OCI-M2 (cell line): Measurements from ENCODE around the gene GDF7.

Experiments used
- DNase-seq: peaks from one replicate; lab custom pipeline; 2025; ENCODE audit not compliant: unreplicated experiment; lab: John Stamatoyannopoulos, UW

The GDF7 gene

DNA sequence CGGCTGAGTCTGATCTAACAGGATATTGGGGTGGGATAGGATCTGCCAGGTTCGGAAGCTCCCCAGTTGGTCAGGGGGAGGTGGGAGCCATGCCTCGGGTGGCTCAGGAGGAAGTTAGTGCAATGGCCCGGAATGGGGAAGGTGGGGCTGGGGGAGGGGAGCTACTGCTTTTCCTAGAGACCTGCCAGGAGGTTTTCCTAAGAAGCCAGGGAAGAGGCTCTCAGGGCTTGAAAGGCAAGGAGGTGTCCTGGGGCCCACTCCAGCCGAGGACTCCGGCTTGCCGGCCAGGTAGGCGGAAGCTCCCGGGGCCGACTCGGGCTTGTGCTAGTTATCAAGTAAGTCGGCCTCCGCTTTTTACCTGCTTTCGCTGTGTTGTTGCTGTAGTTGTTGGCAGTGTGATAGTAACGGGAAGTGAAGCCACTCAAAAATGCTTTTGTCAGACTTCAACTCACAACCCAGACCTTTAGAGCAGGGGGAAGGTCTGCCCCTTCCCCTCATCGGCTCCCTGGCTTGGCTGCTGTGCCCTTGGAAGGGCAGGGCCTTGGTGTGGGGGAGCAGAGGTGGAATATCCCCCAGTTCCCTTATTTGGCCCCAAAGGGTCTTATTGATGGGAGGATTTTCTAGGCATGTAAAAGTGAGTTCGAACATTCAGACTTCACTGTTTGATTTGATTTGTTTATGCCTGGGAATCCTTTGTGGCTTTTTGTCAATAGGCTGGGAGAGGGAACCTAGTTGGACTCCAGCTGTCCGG is 5.4 kb downstream of the GDF7 start:
- no peak for DNase-seq

DNA sequence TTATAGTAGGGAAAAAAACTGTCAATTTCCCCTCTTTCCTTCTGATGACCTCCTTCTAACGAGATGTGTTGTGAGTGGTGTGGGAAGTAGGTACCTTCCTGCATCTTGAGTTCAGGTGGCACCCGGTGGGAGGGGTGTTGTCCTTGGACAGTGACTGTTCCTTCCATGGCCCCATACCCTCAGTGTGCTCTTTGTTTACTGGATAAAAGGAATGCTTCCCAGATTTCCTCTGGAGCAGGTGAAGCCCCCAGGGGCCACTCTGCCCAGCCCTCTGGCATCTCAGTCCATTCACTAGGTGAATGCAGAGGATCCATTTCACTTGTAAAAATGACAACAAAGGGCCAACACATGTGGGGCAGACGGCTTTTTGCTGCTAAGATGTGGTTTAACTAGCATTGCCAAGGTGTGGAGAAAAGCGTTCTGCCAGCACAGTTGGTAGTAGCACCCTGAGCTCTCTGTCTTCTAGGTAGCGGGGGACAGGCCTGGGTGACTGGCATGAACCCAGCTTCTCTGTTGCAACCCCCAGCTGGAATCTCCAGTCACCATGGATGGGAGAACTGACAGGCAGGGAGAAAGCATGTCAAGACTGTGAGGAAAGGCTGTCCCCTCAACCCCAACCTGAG is 6.9 kb downstream of the GDF7 start:
- no peak for DNase-seq

DNA sequence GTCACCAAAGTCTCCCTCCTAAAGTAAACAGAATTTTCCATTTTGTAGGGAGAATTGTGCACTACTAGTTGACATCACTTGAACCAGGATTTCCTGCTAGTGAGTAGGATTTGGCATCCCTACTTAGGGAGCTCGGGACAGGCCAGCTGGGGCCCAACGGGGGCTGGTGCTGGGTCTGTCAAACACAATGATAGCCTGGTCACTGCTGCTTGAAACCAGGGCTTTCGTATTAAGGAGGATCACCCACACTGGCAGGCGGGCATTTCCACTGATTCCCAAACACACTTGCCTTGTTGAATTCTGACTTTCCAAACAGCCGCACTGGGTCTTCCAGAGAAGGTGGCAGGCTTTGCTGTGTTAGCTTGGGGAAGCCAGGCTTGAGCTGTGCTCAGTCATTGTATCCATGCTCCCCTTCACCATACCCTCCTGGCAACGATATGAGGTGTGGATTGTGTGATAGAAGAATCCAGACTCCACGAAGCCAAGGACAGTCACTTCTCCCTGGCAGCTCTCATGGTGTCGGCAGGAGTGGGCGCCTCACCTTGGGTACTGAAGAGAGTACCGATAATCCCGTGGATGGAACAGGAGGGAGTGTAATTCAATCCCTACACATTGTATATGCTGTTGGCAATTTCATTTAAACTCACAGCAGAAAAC is 7.5 kb downstream of the GDF7 start:
- no peak for DNase-seq

DNA sequence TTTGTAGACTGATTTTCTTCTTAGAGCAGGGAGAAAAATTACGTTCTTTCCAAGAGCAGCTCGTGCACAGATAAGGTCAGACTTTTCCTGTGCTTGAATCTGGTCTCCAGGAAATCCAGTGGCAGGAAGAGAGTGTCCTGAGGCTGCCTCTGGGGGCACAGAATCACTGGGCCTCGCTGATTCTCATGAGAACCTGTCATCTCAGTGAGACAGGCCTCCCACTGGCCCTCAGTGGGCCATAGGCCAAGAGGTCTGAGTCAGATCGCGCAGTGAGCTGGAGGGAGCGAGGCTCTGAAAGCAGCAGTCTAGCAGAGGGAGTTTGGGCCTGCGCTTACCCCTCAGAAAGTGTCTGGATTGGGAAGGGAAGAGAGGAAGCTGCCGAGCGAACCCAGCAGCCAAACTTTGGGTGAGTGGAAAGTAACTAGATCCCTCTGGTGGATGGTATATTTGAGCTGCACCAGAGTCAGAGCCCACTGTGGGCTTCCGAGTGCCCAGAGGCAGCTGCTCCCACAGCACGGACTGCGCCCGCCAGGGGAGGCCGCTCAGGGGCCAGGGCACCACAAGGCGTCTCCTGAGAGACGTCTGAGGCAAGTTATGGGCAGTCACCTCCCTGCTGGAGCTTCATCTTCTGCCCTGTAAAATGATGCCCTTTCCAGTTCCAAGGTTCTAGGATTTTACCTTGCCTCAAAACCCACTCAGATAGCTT is 8.2 kb downstream of the GDF7 start:
- no peak for DNase-seq

DNA sequence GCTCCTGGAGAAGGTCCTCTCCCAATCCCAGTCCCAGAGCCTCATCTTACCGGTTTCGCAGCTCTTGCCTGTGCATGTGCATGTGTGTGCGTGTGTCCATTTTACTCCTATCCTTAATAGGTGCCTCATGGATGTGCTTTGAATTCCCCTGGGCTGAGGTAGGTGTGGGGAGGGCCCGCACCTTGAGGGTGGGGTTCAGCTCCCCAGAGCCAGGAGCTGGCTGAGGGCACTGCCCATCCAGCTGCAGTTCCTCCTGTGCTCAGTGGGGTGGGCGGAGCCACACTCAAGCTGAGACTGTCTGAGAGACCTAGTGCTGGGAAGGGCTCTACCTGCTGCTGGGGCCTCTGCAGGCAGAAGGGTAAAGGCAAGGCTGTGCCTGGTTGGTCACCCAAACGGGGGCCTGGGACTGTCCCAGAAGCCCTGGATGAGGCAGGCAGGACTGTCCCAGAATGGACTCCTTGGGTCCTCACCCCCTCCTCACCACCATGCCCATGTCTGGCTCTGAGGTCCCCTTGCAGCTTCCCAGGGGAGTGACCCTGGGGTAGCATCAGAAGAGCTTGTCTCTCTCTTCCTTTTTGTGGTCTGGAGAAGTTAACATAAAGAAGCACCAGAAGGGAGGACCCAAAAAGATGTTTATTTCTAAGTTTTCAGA is 8.9 kb downstream of the GDF7 start:
- no peak for DNase-seq

DNA sequence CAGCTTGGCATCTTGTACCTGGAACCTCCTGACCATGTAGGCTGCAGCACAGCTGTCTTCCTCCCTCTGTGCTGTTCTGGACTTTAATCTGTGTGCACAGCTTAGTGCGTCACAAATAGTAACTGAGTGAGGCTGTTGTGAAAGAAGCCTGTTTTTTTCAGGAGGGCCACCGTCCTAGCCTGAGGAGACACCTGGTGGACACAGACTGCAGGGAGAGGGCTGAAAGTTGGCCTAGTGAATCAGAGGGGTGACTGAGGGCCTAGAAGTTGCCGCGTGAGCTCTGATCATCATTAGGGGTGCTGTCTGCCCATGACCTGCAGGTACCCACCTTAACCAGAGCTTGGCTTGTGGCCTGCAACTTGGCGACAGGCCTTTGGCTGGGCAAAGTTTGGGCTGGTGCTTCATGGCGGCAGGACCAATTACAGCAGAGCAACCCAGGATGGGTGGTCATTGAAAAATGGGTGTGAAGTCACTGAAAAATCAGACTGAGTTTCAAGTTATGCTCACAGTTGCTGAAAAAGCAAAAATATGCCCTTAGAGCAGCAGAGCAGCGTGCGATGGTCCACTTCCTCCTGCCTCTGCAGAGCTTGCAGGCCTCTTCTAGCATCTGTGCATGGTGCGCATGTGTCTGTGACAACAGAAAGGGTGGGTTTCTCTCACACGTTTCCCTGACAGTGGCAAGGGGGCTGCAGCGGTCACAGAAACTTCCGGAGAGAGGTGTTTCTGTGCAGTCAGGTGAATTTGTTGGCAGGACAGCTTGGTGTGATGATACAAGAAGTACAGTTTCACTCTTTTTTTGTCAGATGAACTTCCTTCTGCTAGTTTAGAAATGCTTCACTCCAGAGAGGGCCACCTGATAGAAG is 9.6 kb downstream of the GDF7 start:
- no peak for DNase-seq

DNA sequence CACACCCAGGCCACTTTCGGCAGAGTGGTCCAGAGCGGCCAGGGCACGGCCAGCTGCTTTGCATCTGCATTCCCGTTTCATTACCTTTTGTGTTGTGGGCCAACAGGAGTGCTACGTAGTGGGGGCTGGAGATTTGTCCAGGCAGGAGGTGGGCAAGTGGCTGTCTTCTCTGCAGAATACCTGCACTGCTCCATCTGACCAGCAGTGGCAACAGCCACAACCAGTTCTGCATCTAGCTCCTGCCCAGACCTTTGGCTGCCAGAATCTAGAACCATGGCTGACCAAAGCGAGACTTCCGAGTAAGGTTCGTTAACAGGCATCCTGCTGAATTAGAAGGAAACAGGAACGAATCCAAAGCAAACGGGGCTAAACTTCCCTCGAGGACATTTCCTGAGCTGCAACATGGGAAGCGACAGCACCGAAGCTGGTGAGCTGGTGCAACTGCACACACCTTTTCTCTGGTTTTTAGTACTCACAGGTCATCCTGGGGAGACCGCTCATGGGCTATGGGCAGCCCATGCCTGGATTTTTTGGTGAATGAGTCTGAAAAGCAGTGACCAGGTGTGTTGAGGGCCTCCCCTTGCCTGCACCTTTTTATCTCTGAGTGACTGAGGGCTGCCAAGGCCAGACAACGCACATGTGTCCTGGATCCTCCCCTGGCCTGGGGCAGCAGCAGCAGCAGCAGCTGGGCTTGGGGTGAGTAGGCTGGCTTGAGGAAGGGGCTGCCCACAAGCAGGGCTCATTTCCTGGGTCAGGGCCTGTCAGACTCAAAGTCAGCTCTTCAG is 10.5 kb downstream of the GDF7 start:
- DNase-seq = no peak

DNA sequence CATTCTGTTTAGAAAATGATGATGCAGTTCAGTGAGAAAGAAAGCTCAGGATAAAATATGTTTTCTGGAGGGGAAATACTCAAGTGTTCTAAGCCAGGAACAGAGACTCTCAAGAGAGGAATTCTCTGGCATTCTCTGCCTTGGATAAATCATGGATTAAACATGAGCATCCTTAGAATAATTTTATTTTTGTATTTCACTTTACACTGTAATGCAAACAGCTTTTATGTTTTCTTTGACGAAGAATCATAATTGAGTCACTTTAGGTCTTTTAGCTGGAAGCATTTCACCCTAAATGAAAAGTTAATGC is 11.1 kb downstream of the GDF7 start:
- DNase-seq = no peak

DNA sequence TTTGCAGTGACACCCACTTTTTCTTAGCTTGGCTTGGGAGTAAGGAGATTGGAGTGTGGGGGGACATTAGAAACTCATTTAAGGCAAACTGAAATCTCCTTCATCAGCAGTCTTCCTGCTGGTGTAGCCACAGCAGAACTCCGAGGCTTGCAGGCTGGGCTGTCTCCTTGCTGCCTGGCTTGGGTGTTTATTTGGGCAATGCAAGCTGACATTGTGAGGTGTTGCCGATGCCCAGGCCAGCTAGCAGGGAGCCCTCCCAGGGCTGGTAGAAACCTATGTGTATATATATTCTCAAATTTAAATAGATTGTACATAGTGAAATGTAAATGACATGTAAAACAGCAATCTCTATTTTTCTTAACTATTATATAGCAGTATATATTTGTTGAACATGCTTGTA is 11.8 kb downstream of the GDF7 start:
- DNase-seq = no peak

DNA sequence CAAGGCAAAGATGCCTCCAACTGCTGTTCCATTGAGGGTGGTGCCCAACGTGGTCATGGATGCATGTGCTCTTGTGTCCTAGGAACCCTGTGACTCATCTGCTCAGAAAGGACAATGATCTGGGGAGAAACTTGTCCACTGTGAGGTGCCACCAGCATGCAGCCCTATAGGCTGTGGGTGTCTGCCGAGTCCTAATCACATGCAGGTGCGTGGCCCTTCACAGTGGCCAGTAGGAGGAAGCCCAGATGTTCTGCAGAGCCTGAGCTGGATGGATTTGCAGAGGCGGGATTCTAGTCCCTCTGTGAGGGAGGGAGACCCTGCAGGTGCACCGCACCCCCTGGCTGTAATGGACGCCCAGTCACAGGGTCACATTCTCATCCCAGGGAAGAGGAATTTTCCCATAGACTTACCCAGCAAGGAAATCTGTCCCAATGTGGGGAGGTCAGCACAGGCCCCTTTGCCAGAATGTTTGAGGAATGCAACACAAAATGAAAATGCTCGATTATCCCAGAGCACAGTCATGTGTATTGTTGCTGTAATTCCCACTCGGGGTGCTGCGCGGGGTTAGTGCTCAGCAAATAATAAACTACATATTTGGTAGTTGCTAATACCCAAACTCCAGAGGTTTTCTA is 13.9 kb downstream of the GDF7 start:
- DNase-seq = no peak

DNA sequence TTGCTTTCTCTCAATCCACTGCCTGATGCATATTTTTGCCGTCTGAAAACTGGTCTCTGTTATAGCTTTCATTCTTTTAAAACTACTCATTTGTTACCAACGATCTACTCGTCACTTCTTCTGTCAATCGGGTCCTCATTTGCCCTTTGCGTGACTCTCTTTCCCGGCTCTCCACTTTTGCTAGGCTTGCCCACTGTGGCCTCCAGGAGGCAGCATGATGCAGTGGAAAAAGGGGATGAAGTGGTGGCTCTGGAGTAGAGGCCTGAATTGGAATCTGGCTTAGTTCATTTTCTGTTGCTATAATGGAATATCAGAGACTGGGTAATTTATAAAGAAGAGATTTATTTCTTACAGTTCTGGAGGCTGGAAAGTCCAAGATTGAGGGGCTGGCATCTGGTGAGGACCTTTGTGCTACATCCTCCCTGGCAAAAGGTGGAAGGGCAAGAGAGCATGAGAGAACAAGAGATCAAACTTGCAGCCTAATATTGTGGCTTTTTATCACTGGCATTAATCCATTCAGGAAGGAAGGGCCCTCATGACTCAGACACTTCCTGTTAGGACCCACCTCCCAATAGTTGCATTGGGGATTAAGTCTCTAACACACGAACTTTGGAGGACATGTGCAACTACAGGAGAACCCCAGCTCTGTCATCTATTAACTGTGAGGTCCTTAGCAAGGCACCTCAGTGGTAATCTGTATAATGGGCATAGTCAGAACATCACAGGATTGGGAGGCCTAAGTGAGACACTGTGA is 15.4 kb downstream of the GDF7 start:
- DNase-seq = no peak

DNA sequence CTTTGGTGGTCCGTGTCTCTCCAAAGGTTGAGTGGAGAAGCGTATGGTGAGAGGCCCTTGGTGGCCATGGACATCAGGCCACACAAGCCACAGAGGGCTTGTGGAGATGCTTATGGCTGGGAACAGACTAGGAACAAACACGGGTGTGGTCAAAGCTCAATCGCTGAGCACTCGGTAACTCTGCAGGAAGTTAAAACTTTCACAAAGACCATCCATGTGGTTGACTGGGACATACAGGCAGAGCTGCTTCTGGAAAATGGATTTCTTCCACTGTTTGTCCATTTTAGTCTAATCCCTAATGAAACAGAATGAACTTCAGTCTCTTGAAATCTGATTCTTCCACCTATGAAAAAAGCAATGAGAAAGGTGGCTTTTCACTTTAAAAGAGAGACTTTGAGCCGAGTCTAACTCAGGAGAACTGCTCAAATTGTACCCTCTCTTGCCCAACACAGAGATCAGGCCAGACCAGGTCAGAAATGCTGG is 17.7 kb downstream of the GDF7 start:
- no peak for DNase-seq

DNA sequence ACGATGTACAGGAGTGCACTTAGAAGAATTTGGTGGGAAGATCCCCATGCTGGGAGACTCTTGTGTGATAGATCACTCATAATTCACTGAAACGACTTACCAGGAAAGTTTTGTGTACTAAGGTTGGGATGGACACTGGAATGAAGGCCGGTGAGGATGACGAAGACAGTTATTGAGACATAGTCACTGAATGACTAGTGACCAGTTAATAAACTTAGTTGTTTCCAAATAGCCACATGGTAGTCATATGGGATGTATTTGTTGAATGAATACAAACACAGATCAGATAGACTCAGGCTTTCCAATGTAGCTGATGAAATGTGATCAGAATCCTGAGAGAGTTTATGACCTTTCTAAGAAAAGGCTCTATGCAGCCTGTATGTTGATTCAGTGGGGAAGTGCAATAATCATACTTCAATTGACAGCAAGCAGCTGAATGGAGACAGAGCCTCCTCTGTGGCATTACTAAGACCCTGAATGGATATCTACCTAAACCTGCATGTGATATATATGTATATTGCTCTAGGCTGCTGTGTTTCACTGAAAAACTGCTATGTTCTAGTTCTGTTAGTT is 20.4 kb downstream of the GDF7 start:
- DNase-seq = no peak

DNA sequence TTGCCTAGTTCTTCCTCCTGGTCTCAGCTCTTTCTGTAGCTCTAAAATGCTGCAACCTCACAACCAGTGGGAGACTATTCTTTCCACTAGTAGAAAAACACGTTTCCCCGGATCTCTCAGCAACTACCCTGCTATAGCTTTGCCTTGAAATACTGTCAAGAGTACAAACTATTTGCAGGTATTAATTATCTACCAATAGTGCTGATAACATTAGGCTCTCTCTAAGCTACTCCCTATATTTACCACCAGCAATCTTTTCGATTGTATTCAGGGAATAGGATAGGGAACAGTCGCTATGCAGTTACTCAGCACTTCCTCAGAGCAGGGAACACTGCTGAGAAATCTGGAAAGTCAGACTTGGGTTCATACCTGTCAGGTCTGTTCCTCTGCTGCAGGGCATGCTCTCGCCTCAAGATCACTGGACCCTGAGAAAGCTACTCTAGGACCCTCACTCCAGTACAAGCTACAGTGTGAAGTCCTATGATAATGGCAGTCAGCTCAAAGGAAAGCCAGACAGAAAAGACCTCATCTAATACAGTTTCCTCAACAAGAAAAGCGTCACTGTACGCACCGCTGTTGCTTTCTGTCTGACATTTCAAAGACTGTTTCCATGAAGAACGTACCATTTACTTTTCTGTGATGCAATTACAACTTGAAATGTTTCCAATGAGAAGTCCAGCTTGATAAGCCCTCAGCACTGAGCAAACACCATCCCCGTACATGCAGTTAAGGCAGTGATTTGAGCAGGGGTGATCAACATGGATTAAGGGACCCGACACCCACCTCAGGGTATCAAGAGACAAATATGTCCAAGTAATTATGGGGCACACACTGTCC is 22.7 kb downstream of the GDF7 start:
- DNase-seq = no peak

DNA sequence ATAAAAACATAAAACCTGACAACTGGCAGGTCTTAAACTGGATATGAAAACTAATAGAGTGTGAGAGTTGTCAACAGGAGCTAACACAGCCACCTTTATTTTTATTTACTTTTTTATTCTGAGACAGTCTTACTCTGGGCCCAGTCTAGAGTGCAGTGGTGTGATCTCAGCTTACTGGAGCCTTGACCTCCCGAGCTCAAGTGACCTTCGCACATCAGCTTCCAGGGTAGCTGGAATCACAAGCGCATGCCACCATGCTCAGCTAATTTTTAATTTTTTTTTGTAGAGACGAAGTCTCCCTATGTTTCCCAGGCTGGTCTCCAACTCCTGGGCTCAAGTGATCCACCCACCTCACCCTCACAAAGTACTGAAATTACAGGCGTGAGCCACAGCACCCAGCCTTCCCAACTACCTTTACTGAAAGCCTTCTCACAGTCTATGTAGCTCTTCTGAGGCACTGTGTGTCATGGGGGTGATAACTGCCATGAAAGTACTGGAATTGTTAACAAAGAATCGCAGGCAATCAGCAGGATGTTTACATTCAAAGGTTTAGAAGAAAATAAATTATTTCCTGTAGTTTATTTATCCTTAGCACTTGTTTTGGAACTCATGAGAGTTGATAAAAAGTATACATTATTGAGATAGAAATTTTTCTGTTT is 24.3 kb downstream of the GDF7 start:
- no peak for DNase-seq

DNA sequence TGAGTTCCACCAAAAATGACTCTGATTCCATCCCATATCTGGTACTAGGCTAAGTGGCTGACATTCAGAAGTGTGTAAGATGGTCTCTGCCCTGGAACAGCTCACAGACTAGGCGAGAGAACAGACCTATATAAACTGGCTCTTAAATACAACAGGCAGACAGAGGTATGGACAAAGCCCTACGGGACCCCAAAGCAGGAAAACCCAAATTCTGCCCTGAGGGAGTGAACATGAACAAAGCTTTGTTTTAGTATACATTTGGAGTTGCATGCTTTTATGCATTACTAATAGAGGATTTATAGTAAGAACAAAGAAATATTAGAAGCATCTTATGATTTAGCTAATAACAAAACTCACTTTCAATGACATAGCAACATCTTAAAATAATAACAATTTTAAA is 25.1 kb downstream of the GDF7 start:
- no peak for DNase-seq

DNA sequence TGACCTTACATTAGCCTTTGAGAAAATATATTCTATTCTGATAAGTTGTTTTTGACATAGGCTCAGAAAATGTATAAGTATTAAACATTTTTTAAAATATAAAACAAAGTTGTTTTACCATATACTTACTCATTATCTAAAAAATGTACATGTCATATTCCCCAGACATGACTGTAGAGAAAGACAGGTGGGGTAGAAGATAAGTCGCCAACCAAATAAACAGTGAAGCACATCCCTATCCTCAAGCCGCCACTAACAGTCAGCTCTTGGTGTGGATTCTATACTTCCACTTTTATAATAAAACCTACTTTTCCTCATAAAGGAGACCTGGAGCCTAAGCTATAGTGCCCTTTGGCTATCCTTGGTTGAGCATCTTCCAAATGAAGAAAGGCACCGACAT is 26.4 kb downstream of the GDF7 start:
- no peak for DNase-seq
